Jurkat, Clone E6-1 (cell line): Measurements from ENCODE around the gene SNTB2.
A peak's percentile ranks its signal among the peaks of the same experiment; 100 is the strongest.
"Not testable (repeated sequence)": the region's sequence is repeated elsewhere in the genome, so short reads cannot be mapped to it uniquely, and the experiment has no call there.

Experiments used
- DNase-seq: peaks from one replicate; pipeline ENCODE4 v3.0.0-alpha.2; 2011; ENCODE audit warnings: low read depth, low spot score
- H3K4me3 ChIP-seq: 2 replicates; pipeline ENCODE4 v1.5.1; 2011; ENCODE audit warnings: mild to moderate bottlenecking, low read length, control low read depth, moderate library complexity

Gene SNTB2

GRCh38 chr16:69270831-69271230 is 83.9 kb downstream of the SNTB2 start:
- no peak overlapping the region for H3K4me3 ChIP-seq
- DNase-seq = no peak

DNA sequence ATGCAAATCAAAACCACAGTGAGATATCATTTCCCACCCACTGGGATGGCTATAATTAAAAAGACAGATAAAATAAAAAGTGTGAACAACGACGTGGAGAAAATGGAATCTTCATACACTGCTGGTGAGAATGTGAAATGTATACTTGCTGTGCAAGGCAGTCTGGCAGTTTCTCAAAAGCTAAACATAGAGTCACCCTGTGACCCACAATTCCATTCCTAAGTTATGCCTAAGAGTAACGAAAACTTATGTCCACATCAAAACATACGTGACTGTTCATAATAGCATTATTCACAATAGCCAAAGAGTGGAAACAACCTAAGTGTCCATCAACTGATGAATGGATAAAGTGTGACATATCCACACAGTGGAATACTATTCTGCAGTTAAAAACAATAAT is 86.0 kb downstream of the SNTB2 start:
- no peak for DNase-seq
- H3K4me3 ChIP-seq = no peak overlapping the region

DNA sequence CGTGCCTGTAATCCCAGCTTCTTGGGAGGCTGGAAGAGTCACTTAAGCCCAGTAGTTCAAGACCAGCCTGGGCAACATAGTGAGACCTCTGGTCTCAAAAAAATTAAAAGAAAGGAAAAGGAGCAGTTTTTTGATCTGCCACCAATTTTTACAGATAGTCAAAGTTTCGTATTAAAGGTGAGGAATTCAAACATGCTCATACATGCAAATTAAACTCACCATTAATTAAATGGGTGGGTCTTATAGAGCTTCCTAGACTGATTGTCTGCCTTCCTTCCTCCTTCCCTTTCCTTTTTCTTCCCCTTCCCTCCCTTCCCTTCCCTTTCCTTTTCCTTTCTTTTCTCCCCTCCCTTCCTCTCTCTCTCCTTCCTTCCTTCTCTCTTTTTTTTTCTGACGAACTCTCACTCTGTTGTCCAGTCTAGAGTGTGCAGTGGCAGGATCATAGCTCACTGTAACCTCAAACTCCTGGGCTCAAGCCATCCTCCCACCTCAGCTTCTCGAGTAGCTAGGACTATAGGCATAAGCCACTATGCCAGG is 87.8 kb downstream of the SNTB2 start:
- DNase-seq = no peak

DNA sequence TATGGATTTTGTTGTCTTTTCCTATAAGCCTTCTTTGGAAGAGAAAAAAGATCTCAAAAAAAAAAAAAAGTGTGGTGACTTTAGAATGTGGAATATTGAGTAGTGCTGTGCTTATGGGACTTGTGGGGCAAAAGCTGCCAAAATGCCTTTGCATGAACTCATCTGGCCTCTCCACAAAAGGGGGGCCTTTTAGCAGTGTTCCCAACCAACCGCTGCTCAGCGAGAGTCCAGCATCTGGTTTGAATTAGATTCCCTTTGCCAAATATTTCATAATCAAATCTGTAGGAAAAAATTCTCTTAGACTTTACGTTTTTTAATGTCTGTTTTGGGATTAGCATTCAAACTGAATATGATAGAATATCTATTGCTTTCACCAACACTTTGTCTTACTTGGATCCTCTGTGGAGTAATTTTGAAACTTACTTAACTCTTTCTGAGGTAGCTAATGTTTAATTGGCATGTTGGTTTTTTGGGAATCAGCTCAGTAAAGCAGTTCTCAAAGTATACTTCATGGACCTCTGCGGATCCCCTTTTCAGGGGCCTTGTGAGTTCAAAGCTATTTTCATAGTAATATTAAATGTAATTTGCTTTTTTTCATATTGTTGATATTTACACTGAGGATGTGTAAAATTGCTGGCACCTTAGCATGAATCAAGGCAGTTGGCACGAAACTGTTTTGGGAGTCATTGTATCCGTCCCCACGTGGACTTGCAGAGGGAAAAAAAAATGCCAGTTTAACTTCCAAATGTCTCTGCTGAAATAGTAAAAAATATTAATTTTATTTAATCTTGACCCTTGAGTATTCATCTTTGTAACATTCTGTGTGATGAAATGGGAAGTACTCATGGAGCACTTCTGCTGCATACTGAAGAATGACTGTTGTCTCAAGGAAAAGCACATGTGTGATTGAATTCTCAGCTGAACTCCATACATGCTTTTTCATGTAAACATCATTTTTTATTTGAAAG is 89.5 kb downstream of the SNTB2 start:
- no peak overlapping the region for H3K4me3 ChIP-seq
- no peak for DNase-seq

More for the DNA sequence above, 87.8 kb downstream of the SNTB2 start:
- H3K4me3 ChIP-seq = no peak overlapping the region

DNA sequence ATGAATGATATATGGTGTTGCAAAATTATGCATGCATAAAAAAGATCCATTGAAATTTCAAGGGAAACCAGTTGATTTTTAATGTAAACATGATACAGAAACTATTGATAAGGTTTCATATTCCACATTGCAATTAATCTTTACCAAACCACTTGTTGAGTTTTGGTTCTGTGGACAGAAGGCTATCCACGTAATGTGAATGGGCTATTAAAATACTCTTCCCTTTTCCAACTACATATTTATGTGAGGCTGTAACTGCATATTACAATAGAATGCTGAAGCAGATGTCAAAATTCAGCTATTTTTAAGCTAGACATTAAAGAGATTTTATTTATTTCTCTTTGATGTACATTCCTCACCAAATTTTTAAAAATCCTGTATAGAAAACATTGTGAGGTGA is 90.4 kb downstream of the SNTB2 start:
- H3K4me3 ChIP-seq = no peak overlapping the region
- DNase-seq = no peak

- no peak overlapping the region for H3K4me3 ChIP-seq
These were observed 96.9 kb downstream of the SNTB2 start for GRCh38 chr16:69283851-69284250.

GRCh38 chr16:69285240-69285639 is 98.3 kb downstream of the SNTB2 start:
- H3K4me3 ChIP-seq = no peak overlapping the region

More at GRCh38 chr16:69283851-69284250, 96.9 kb downstream of the SNTB2 start:
- DNase-seq = no peak

GRCh38 chr16:69286941-69287713 is 100.2 kb downstream of the SNTB2 start:
- peak; percentile 70 for DNase-seq
- no peak overlapping the region for H3K4me3 ChIP-seq

More at GRCh38 chr16:69285240-69285639, 98.3 kb downstream of the SNTB2 start:
- no peak for DNase-seq

DNA sequence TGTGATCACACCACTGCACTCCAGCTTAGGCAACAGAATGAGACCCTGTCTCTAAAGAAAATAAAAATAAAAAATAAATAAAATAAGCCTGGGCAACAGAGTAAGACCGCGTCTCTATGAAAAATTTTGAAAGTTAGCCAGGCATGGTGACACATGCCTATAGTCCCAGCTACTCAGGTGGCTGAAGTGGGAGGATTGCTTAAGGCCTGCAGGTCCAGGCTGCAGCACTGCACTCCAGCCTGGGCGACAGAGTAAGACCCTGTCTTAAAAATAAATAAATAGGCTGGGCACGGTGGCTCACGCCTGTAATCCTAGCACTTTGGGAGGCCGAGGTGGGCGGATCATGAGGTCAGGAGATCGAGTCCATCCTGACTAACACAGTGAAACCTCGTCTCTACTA is 104.7 kb downstream of the SNTB2 start:
- not testable (repeated sequence) for DNase-seq

GRCh38 chr16:69293401-69293800 is 106.4 kb downstream of the SNTB2 start:
- no peak for DNase-seq
- no peak overlapping the region for H3K4me3 ChIP-seq

More for the DNA sequence above, 104.7 kb downstream of the SNTB2 start:
- not testable (repeated sequence) for H3K4me3 ChIP-seq

DNA sequence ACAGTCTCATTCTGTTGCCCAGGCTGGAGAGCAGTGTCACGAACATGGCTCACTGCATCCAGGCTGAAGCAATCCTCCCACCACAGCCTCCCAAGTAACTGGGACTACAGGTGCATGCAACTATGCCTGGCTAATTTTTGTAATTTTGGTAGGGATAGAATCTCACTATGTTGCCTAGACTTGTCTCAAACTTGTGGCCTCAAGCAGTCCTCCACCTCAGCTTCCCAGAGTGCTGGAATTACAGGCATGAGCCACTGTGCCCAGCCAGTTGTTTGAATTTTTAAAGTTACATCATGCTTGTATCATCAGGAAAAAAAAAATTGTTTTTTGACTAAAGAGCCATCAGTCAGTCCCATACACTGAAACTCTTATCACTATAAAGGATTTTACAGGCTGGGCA is 107.1 kb downstream of the SNTB2 start:
- DNase-seq = no peak
- H3K4me3 ChIP-seq = no peak overlapping the region

- not testable (repeated sequence) for DNase-seq, H3K4me3 ChIP-seq
These were observed 109.8 kb downstream of the SNTB2 start for GRCh38 chr16:69296771-69297170.

- H3K4me3 ChIP-seq = no peak overlapping the region
- DNase-seq = no peak
These were observed 111.3 kb downstream of the SNTB2 start for GRCh38 chr16:69298261-69298660.

- DNase-seq = no peak
These were observed 114.2 kb downstream of the SNTB2 start for GRCh38 chr16:69301187-69301586.

GRCh38 chr16:69301861-69302260 is 114.9 kb downstream of the SNTB2 start:
- no peak for DNase-seq

More at GRCh38 chr16:69301187-69301586, 114.2 kb downstream of the SNTB2 start:
- no peak overlapping the region for H3K4me3 ChIP-seq

DNA sequence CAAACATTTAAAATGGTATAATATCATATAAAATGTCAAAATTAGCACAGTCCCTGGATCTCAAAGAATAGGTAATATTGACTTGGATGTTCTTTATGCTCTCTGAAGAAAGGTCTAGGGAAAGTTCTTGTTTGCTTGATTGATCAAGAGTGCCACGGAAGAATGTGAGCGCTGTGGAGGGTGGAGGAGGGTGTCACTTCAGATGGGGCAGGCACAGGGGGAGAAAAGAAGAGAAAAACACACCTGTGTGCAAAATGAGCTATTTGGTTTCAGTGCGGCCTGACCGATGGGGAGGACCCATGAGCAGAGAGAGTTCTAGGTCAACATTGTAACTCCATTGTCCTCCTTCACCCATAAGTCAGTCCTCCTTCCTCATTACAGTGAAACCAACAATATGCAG is 115.3 kb downstream of the SNTB2 start:
- DNase-seq = no peak
- H3K4me3 ChIP-seq = no peak overlapping the region

More at GRCh38 chr16:69301861-69302260, 114.9 kb downstream of the SNTB2 start:
- H3K4me3 ChIP-seq = no peak overlapping the region

GRCh38 chr16:69306031-69306430 is 119.1 kb downstream of the SNTB2 start:
- no peak for DNase-seq
- no peak overlapping the region for H3K4me3 ChIP-seq

DNA sequence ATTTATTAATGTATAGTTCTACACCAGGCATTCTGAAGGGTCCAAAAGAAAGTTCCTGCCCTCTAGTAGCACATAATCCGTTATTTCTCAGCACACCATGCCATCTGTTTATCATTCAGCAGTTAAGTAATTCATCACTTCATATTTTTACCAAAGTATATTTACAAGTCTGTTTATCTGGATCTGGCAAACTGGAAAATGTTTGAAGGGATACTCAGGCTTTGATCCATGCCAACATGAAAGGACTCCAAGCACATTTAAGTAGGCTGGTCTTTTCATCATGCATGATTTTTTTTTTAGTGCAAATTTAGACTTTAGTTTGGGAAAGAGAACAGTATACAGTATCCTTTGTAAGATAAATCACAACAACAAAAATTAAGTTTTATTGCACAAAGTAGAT is 120.1 kb downstream of the SNTB2 start:
- DNase-seq = no peak
- H3K4me3 ChIP-seq = no peak overlapping the region

- no peak overlapping the region for H3K4me3 ChIP-seq
These were observed 120.9 kb downstream of the SNTB2 start for GRCh38 chr16:69307856-69308255.

GRCh38 chr16:69309316-69309715 is 122.4 kb downstream of the SNTB2 start:
- H3K4me3 ChIP-seq = no peak overlapping the region
- no peak for DNase-seq

More at GRCh38 chr16:69307856-69308255, 120.9 kb downstream of the SNTB2 start:
- no peak for DNase-seq
